Activated CD4-positive, alpha-beta memory T cell treated with anti-CD3 and anti-CD28 coated beads for 36 hours (primary cell): Measurements from ENCODE around the gene SELENON. TPM values are rescaled to one million over a fixed set of nuclear protein-coding genes. Genes with fewer than 3 reads are reported as not detected.

Source experiments
- CTCF ChIA-PET: fragments of 350-600 bp; sonication (Branson Sonifier 250); formaldehyde crosslinking; loops from one replicate; lab custom pipeline; 2021; ENCODE audit warnings: antibody characterized with exemption, inconsistent platforms; lab: Charles Lee
- POLR2A ChIA-PET: fragments of 350-600 bp; sonication (Branson Sonifier 250); formaldehyde crosslinking; loops from one replicate; lab custom pipeline; 2021; ENCODE audit warnings: antibody characterized with exemption; lab: Charles Lee
- DNase-seq: peaks from one replicate; pipeline ENCODE4 v3.0.0-alpha.2; 2020
- H3K27ac Mint-ChIP-seq: one replicate; pipeline ENCODE4 v1.8.0; 2021; ENCODE audit warnings: mixed read lengths
- H3K27me3 Mint-ChIP-seq: one replicate; pipeline ENCODE4 v1.8.0; 2021; ENCODE audit warnings: mixed read lengths
- H3K36me3 Mint-ChIP-seq: one replicate; pipeline ENCODE4 v1.8.0; 2021; ENCODE audit warnings: mixed read lengths
- H3K4me1 Mint-ChIP-seq: one replicate; pipeline ENCODE4 v1.8.0; 2021; ENCODE audit warnings: low read depth, mixed read lengths
- H3K4me3 Mint-ChIP-seq: one replicate; pipeline ENCODE4 v1.8.0; 2021; ENCODE audit warnings: mild to moderate bottlenecking, mixed read lengths
- H3K9me3 Mint-ChIP-seq: one replicate; pipeline ENCODE4 v1.8.0; 2021; ENCODE audit warnings: mixed read lengths
- intact Hi-C: fragments of 100-400 bp; cut with micrococcal nuclease; formaldehyde crosslinking; loops from one replicate; pipeline ENCODE4 v1.15.1; 2023
- total RNA-seq, 2 experiments: library from RNA; stranded (reverse); gene quantifications; one replicate each; pipeline ENCODE4 v1.2.3, GENCODE V29; 2021

SELENON gene
- total RNA-seq, 2 experiments from 2014 or later: 26.8 to 26.9 TPM

DNA sequence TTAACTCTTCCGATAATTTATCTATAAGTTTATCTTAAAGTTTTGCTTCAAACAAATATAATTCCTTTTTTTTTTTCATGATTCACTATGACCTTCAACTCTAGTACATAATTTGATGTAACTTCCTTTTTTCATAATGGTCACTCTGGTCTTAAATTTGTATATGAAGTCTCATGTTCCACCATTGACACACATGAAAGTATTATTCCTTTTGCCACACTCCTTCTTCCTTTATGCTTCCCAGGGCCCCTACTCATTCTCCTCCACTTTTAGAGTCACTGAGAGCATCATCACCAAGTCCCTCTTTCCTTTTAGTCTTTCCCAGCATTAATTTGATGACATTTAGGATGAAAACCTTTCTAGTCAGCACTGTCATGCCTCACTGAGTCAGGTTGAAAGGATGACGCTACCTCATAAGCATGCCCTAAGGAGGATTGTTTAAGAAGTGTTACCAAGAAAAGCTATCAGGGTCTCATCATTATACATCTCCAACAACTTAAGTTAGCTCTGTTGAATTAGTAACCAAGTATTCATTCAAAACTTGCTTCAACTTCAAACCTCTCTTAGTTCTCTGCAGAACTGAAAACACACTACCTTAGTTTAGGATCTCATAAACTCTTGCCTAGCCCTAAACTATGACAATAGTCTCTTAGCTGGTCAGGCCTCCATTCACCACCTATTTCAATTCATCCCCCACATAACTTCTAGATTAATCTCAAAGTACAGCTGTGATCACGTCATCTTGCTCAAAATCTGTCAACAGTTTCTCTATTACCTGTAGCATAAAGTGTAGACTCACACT, 44.7 kb downstream of the SELENON start:
- ChIA-PET CTCF (interaction anchor here (0.7 kb wide), 1 partner anchor 255 kb away, joined by 3 read pairs; no protein-coding TSS in a partner anchor), POLR2A (interaction anchor here (1.5 kb wide), 1 partner anchor 51 kb away, joined by 5 read pairs; no protein-coding TSS in a partner anchor)
- peaks cover 4% of the 10 kb centered on the region for H3K9me3 Mint-ChIP-seq
- peaks cover 8% of the 10 kb centered on the region for H3K4me1 Mint-ChIP-seq
- H3K4me3 Mint-ChIP-seq: no peak overlapping the region
- DNase-seq: no peak
- no peaks in the 10 kb centered on the region for H3K27me3 Mint-ChIP-seq
- intact Hi-C loops: no loop called here
- H3K36me3 Mint-ChIP-seq: no peaks in the 10 kb centered on the region
- no peak overlapping the region for H3K27ac Mint-ChIP-seq

DNA sequence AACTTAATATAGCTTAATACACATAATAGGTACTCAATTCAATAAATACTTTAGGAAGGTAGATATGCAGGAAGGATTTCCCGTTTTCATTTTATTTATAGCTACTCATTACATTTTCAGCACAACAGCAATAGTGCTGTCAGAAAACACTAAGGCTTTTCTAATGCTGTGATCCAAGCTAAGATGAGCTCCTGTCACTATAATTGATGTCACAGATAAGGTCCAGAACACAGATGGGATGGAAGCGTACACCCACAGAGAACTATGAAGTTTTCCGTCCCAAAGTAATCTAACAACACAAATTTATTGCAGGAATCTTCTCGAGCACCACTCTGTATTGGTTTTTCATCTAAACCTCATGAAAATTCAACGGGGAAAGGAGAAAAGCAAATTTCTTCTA, 45.7 kb downstream of the SELENON start:
- CTCF ChIA-PET: no interaction called here
- POLR2A ChIA-PET: interaction anchor here (1.5 kb wide), 1 partner anchor 50 kb away, joined by 5 read pairs; no protein-coding TSS in a partner anchor
- intact Hi-C loops: no loop called here

DNA sequence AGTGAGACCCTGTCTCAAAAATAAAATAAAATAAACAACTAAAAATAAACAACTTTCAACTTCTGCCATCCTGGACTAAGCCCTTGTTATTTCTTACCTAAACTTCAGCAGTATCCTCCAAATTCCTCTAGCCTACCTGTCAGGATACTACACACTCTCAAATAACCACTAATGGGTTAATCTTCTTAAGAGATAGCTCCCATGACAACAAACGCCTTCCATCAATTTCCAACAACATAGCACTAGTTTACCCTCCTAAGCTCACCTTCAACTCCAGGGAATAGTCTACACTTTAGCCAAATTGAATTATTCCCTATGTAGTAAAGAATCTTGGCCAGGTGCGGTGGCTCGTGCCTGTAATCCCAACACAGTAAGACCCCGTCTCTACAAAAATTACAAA, 47.9 kb downstream of the SELENON start:
- Mint-ChIP-seq H3K4me1 (peaks cover 8% of the 10 kb centered on the region), H3K27me3 (no peaks in the 10 kb centered on the region), H3K9me3 (no peaks in the 10 kb centered on the region), H3K4me3 (no peak overlapping the region), H3K27ac (no peak overlapping the region), H3K36me3 (no peaks in the 10 kb centered on the region)
- intact Hi-C loops: no loop called here
- DNase-seq: no peak
- ChIA-PET CTCF (no interaction called here), POLR2A (no interaction called here)

More for the DNA sequence above, 45.7 kb downstream of the SELENON start:
- Mint-ChIP-seq H3K36me3 (no peaks in the 10 kb centered on the region), H3K27ac (no peak overlapping the region), H3K4me1 (peaks cover 8% of the 10 kb centered on the region), H3K27me3 (no peaks in the 10 kb centered on the region), H3K9me3 (no peaks in the 10 kb centered on the region), H3K4me3 (no peak overlapping the region)
- DNase-seq: no peak

DNA sequence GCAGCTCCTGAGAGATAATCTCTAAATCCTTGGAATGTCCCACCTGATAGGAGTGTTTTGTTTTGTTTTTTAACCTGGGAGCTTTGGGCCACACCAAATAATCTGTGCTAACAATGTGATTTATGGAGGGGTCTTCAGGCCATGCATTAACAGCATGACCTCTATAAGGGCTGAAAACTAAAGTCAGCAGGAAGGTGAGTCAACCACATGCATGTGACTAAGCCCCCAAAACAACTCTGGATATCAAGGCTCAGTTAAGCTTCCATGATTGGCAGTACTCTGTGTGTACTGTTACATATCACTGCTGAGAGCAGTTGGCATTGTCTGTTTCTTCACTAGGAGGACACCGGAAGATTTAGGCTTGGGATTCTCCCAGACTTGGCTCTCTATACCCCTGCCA, 48.5 kb downstream of the SELENON start:
- POLR2A ChIA-PET: no interaction called here
- CTCF ChIA-PET: no interaction called here
- no peaks in the 10 kb centered on the region for H3K27me3 Mint-ChIP-seq
- intact Hi-C loops: no loop called here
- H3K4me3 Mint-ChIP-seq: no peak overlapping the region
- H3K27ac Mint-ChIP-seq: no peak overlapping the region
- H3K36me3 Mint-ChIP-seq: no peaks in the 10 kb centered on the region
- H3K4me1 Mint-ChIP-seq: peaks cover 8% of the 10 kb centered on the region
- no peak for DNase-seq
- H3K9me3 Mint-ChIP-seq: no peaks in the 10 kb centered on the region

DNA sequence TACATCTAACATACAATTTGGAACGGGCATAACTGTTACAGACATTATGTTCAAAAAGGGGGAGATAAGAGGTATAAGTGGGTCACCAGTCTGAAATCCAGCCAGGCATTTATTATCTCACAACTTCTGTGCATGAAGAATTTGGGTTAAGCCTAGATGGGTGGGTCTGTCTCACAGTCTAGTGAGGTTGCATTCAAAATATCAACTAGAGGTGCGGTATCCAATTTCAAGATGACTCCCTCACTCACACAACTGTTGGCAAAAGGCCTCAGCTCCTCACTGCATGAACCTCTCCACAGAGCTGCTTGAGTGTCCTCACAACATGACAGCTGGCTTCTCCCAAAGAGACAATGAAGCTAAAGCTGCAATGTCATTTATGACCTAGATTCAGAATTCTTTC, 54.6 kb downstream of the SELENON start:
- intact Hi-C loops: no loop called here
- ChIA-PET CTCF (no interaction called here), POLR2A (no interaction called here)
- DNase-seq: no peak
- no peaks in the 10 kb centered on the region for H3K27me3 Mint-ChIP-seq
- peaks cover 11% of the 10 kb centered on the region for H3K4me1 Mint-ChIP-seq
- no peaks in the 10 kb centered on the region for H3K36me3 Mint-ChIP-seq
- H3K9me3 Mint-ChIP-seq: no peaks in the 10 kb centered on the region
- H3K27ac Mint-ChIP-seq: no peak overlapping the region
- no peak overlapping the region for H3K4me3 Mint-ChIP-seq

DNA sequence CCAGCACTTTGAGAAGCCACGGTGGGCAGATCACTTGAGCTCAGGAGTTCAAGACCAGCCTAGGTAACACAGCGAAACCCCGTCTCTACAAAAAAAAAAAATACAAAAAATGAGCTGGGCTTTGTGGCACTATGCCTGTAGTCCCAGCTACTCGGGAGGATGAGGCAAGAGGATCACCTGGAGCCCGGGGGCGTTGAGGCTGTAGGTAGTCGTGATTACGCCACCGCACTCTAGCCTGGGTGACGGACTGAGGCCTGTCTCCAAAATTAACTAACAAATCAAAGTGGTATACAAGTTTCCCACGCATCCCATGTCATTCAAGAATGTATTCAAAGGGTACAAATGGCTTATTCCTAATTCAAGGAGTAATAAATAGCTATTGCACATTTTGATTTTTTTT, 56.9 kb downstream of the SELENON start:
- Mint-ChIP-seq H3K9me3 (no peaks in the 10 kb centered on the region), H3K4me3 (no peak overlapping the region), H3K27ac (no peak overlapping the region), H3K27me3 (no peaks in the 10 kb centered on the region), H3K36me3 (no peaks in the 10 kb centered on the region), H3K4me1 (peaks cover 15% of the 10 kb centered on the region)
- CTCF ChIA-PET: interaction anchor here (0.7 to 1.7 kb wide), 2 partner anchors 37 to 39 kb away, joined by 3 to 5 read pairs; partner anchors contain the start of gene MTFR1L
- POLR2A ChIA-PET: no interaction called here
- intact Hi-C loops: no loop called here
- DNase-seq: no peak

DNA sequence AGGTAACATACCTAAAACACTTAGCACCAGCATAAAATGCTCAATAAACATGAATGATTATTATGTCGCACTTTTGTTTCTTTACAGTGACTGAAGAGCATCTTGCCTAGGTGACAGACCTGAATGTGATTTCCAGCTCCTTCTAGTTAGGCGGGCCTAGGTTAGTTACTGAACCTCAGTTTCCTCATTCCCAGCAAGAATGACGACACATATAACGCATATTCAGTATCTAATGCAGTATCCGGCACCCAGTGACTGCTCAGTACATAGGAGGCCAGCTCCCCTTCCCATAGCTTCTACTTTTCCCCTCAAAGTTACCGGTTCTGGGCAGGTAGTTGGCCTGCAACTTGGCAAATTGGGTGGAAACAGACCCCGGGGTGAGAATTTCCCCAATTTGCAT, 58.5 kb downstream of the SELENON start:
- Mint-ChIP-seq H3K9me3 (no peaks in the 10 kb centered on the region), H3K4me1 (peaks cover 15% of the 10 kb centered on the region), H3K4me3 (peak overlapping the region; percentile 86), H3K36me3 (no peaks in the 10 kb centered on the region), H3K27ac (no peak overlapping the region), H3K27me3 (no peaks in the 10 kb centered on the region)
- ChIA-PET CTCF (interaction anchor here (0.6 kb wide), 1 partner anchor 176 kb away, joined by 3 read pairs; no protein-coding TSS in a partner anchor), POLR2A (interaction anchor here (1.0 kb wide), 1 partner anchor 17 kb away, joined by 3 read pairs; the partner anchor contains the start of gene PAQR7)
- intact Hi-C loops: loop anchor here (2.0 kb wide), 1 partner anchor 38 kb away; no protein-coding TSS in a partner anchor
- DNase-seq: no peak

DNA sequence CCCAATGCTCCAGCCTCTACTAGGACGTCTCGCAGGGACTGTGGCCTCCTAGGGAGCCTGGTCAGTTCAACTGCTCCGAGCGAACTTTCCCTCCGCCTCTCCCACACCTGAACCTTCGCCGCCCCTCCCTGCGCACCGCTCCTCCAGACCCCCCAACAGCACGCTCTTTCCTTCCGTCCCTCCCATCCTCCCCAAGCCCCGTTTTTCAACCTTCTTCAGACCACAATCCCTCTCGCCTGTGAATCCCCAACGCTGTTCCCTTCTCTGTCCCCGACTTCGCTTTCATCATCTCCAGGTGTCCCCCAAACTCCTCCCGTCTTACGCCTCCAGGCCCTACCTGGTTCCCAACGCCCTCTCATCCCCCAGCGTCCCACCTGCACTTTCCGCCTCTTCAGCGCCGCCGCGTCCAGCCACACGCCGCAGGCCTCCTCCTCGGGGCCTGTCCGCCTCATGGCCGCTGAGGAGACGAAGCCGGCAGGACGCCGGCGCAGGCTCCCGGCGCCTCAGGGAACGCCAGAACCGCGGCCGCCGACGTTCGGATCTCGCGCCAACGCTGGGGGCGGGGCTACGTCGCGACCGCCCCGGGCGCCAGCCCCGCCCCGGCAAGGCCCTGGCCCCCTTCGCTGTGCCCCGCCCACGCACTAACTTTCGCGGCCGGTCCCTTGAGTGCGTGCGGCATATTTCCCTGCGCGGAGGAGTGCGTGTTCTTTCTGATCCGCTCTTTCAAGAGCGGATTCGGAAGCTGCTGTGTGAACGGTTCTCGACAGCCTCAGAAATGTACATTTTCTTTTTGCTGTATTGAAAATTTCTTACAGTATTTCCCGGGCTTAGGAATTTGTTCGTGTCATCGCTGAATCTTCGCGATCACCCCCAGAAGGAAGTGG, 59.2 kb downstream of the SELENON start, which contains the start of gene AUNIP:
Gene AUNIP, minus strand, starts transcription at position 552 of the 884 bp plus-strand sequence. Its CDS starts 100 bp downstream, at position 452.
- peaks cover 15% of the 10 kb centered on the region for H3K4me1 Mint-ChIP-seq
- CTCF ChIA-PET: interaction anchor here (1.3 kb wide), 1 partner anchor 16 kb away, joined by 3 read pairs; no protein-coding TSS in a partner anchor

DNA sequence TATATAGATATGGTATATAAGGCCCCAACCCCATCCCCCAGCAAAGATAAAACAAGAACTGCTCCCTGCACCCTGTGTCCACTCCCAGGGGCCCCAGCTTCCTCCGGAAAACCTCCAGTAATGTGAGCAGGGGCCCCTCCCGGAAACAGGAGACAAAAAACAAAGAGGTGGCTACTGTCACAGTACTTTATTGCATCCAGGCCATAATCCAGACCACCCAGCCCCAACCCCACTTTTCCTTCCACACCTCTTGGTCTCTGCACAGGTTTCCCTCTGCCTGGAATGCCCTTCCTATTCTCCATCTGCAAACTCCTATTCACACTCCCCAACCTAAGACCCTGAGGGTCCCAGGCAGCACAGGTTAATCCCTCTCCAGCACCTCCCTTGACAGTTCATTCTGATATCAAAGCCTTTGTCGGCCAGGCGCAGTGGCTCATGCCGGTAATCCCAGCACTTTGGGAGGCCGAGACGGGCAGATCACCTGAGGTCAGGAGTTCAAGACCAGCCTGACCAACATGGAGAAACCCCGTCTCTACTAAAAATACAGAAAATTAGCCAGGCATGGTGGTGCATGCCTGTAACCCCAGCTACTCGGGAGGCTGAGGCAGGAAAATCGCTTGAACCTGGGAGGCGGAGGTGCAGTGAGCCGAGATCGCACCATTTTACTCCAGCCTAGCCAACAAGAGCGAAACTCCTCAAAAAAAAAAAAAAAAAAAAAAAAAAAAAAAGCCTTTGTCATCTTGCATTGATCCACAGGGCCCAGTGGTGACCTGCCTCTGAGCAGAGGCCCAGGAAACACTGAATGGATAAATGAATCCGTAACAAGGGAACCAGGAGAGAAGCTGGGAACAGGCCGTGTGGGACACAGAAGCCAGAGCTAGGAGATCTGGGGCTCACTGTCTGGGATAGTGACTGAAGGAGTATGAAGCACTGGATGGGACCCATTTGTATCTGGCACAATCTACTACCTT, 61.6 kb downstream of the SELENON start:
- Mint-ChIP-seq H3K9me3 (no peaks in the 10 kb centered on the region), H3K27ac (no peak overlapping the region), H3K27me3 (no peaks in the 10 kb centered on the region), H3K4me1 (peaks cover 15% of the 10 kb centered on the region), H3K36me3 (no peaks in the 10 kb centered on the region), H3K4me3 (no peak overlapping the region)
- CTCF ChIA-PET: no interaction called here
- intact Hi-C loops: no loop called here
- POLR2A ChIA-PET: interaction anchor here (1.3 kb wide), 1 partner anchor 14 kb away, joined by 3 read pairs; the partner anchor contains the start of gene PAQR7
- DNase-seq: no peak

More for the DNA sequence above, 59.2 kb downstream of the SELENON start, which contains the start of gene AUNIP:
- POLR2A ChIA-PET: interaction anchor here (1.0 kb wide), 2 partner anchors 17 to 39 kb away, joined by 3 to 4 read pairs; partner anchors contain the start of gene PAQR7
- H3K27me3 Mint-ChIP-seq: no peaks in the 10 kb centered on the region
- H3K27ac Mint-ChIP-seq: peak within 1 kb of the TSS; percentile 86
- DNase-seq: peak; percentile 93
- H3K9me3 Mint-ChIP-seq: no peaks in the 10 kb centered on the region
- peak within 1 kb of the TSS; percentile 86 for H3K4me3 Mint-ChIP-seq
- H3K36me3 Mint-ChIP-seq: no peaks in the 10 kb centered on the region
- intact Hi-C loops: loop anchor here (1.0 to 2.0 kb wide), 2 partner anchors 38 to 46 kb away; no protein-coding TSS in a partner anchor

DNA sequence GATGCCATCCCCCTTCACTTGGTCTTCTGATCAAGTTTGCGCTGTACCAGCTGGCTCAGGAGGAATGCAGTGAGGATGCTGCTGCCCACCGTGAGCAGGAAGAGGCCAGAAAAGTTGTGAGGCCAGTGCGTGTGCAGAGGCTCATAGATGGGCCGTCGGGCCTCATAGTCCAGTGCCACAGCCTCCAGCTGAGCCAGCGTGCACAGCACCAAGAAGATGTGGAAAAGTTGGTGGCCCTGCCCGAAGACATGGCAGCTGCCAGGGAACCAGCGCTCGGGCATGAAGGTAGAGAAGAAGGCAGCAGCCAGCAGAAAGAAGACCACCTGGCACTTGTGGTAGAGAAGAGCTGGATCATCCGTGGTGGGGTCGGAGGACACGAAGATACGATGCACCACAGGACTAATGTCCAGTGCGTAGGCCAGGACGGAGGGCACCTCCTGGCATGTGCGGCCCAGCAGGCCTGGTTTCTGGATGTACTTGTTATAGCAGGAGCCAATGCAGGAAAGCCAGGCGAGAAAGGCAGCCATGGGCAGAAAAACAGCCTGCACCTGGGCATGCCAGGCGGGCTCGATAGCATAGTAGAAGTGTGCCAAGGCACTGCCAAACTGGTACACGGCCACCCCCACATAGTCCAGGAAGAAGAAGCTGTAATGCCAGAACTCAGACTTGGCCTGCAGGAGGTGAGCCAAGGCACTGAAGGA, 62.9 kb downstream of the SELENON start:
- no peak overlapping the region for H3K4me3 Mint-ChIP-seq
- intact Hi-C loops: no loop called here
- DNase-seq: no peak
- ChIA-PET POLR2A (no interaction called here), CTCF (no interaction called here)
- peaks cover 15% of the 10 kb centered on the region for H3K4me1 Mint-ChIP-seq
- no peak overlapping the region for H3K27ac Mint-ChIP-seq
- no peaks in the 10 kb centered on the region for H3K36me3 Mint-ChIP-seq
- H3K9me3 Mint-ChIP-seq: no peaks in the 10 kb centered on the region
- no peaks in the 10 kb centered on the region for H3K27me3 Mint-ChIP-seq
